ENCODE measurements around the gene FEZF2.

FEZF2 gene

GRCh38 chr3:62373215-62373614, at the start of gene FEZF2:
Gene FEZF2, minus strand, starts transcription at chr3:62373550. Its CDS starts 682 bp downstream, at chr3:62372868.
- DNase-seq (ENCODE audit: low read depth): no peak

- DNase-seq (ENCODE audit: low read depth): no peak
Observed at GRCh38 chr3:62421207-62421606, 47.9 kb upstream of the FEZF2 start.

- DNase-seq (ENCODE audit: low read depth): no peak
Observed at GRCh38 chr3:62416144-62416543, 42.8 kb upstream of the FEZF2 start.

GRCh38 chr3:62415312-62415801, 42.0 kb upstream of the FEZF2 start:
- DNase-seq (ENCODE audit: low read depth): no peak

- DNase-seq (ENCODE audit: low read depth): no peak
Observed at GRCh38 chr3:62414786-62415185, 41.4 kb upstream of the FEZF2 start.

GRCh38 chr3:62413687-62414086, 40.3 kb upstream of the FEZF2 start:
- DNase-seq (ENCODE audit: low read depth): no peak

- DNase-seq (ENCODE audit: low read depth): no peak
Observed at GRCh38 chr3:62406945-62407344, 33.6 kb upstream of the FEZF2 start.

GRCh38 chr3:62405566-62405965, 32.2 kb upstream of the FEZF2 start:
- DNase-seq (ENCODE audit: low read depth): no peak

- DNase-seq (ENCODE audit: low read depth): no peak
Observed at GRCh38 chr3:62405135-62405534, 31.8 kb upstream of the FEZF2 start.

GRCh38 chr3:62404321-62404720, 31.0 kb upstream of the FEZF2 start:
- DNase-seq (ENCODE audit: low read depth): no peak

- no peak for DNase-seq (ENCODE audit: low read depth)
Observed at GRCh38 chr3:62403765-62404164, 30.4 kb upstream of the FEZF2 start.

GRCh38 chr3:62392626-62393292, 19.4 kb upstream of the FEZF2 start:
- DNase-seq (ENCODE audit: low read depth): no peak

GRCh38 chr3:62387251-62387650, 13.9 kb upstream of the FEZF2 start:
- no peak for DNase-seq (ENCODE audit: low read depth)

- DNase-seq (ENCODE audit: low read depth): no peak
Observed at GRCh38 chr3:62379321-62379798, 6.0 kb upstream of the FEZF2 start.

- no peak for DNase-seq (ENCODE audit: low read depth)
Observed at GRCh38 chr3:62378921-62379320, 5.6 kb upstream of the FEZF2 start.

- DNase-seq (ENCODE audit: low read depth): no peak
Observed at GRCh38 chr3:62378311-62378789, 5.0 kb upstream of the FEZF2 start.

GRCh38 chr3:62376906-62377877, 3.8 kb upstream of the FEZF2 start:
- DNase-seq (ENCODE audit: low read depth): no peak

- DNase-seq (ENCODE audit: low read depth): no peak
Observed at GRCh38 chr3:62376454-62376720, 3.0 kb upstream of the FEZF2 start.

GRCh38 chr3:62375655-62376453, 2.5 kb upstream of the FEZF2 start:
- no peak for DNase-seq (ENCODE audit: low read depth)

GRCh38 chr3:62374341-62375218, 1.2 kb upstream of the FEZF2 start:
- DNase-seq (ENCODE audit: low read depth): no peak

- no peak for DNase-seq (ENCODE audit: low read depth)
Observed at GRCh38 chr3:62373714-62374333, 474 bp upstream of the FEZF2 start.

Data from stimulated activated CD8-positive, alpha-beta memory T cell treated with anti-CD3 and anti-CD28 coated beads, Interleukin-12 subunit alpha, Interleukin-12 subunit beta, amount 100 ng/mL, for 4 hours (primary cell).